ENCODE data around the gene CENPM. TPM values are rescaled to one million over a fixed set of nuclear protein-coding genes. Genes with fewer than 3 reads are reported as not detected.

Gene CENPM
- polyA plus RNA-seq, 1 donor from 2014 or later, result 2.1 TPM

- no peaks in the 10 kb centered on the region for H3K9me3 ChIP-seq (ENCODE audit: low read length)
- no peak for TF ChIP-seq RAD21 (conservative IDR thresholded peaks at IDR 0.05)
- TF ChIP-seq CTCF (IDR thresholded peaks at IDR 0.05; ENCODE audit: poor library complexity, severe bottlenecking), result no peak
- no peak for TF ChIP-seq EZH2 (IDR thresholded peaks at IDR 0.05; ENCODE audit: borderline replicate concordance, insufficient read depth, low read length, poor library complexity, severe bottlenecking)
- TF ChIP-seq SMC3 (conservative IDR thresholded peaks at IDR 0.05; ENCODE audit: poor library complexity), result no peak
- TF ChIP-seq REST (IDR thresholded peaks at IDR 0.05; ENCODE audit: borderline replicate concordance), result no peak
- TF ChIP-seq POLR2AphosphoS5 (IDR thresholded peaks at IDR 0.05), result no peak
- TF ChIP-seq EP300 (conservative IDR thresholded peaks at IDR 0.05; ENCODE audit: poor library complexity, severe bottlenecking), result no peak
- no peak for TF ChIP-seq MXI1 (conservative IDR thresholded peaks at IDR 0.05; ENCODE audit: poor library complexity, severe bottlenecking)
- TF ChIP-seq TAF1 (IDR thresholded peaks at IDR 0.05; ENCODE audit: low read depth), result no peak
- no peak overlapping the region for H3K4me3 ChIP-seq (ENCODE audit: low read length)
- H3K79me2 ChIP-seq (replicated peaks; ENCODE audit: insufficient read depth, low read length), result no peaks in the 10 kb centered on the region
- H3K4me2 ChIP-seq (ENCODE audit: low read length), result no peak overlapping the region
- no peak overlapping the region for H3K9ac ChIP-seq (ENCODE audit: low read length)
- H3K27ac ChIP-seq (ENCODE audit: low read length), result no peak overlapping the region
- H3K9me2 ChIP-seq (ENCODE audit: insufficient read depth, low read length), result no peaks in the 10 kb centered on the region
- H3K36me3 ChIP-seq (ENCODE audit: insufficient read depth, low read length), result peaks cover 5% of the 10 kb centered on the region
- H2AFZ ChIP-seq (ENCODE audit: low read depth, low read length), result no peak overlapping the region
- no peaks in the 10 kb centered on the region for H3K27me3 ChIP-seq (ENCODE audit: insufficient read depth, low read depth, low read length)
- H4K20me1 ChIP-seq (ENCODE audit: insufficient read depth), result no peaks in the 10 kb centered on the region
- no peaks in the 10 kb centered on the region for H3F3A ChIP-seq (ENCODE audit: insufficient read depth, low read length, poor library complexity, severe bottlenecking)
Measured at GRCh38 chr22:41902016-41902415, 44.9 kb downstream of the CENPM start.

GRCh38 chr22:41900652-41901312 is 46.2 kb downstream of the CENPM start:
- Histone ChIP-seq H3K9me3 (ENCODE audit: low read length) (no peaks in the 10 kb centered on the region), H3K36me3 (ENCODE audit: insufficient read depth, low read length) (peaks cover 5% of the 10 kb centered on the region), H3K4me3 (ENCODE audit: low read length) (no peak overlapping the region), H3K9me2 (ENCODE audit: insufficient read depth, low read length) (no peaks in the 10 kb centered on the region), H3K9ac (ENCODE audit: low read length) (no peak overlapping the region), H2AFZ (ENCODE audit: low read depth, low read length) (no peak overlapping the region), H3F3A (ENCODE audit: insufficient read depth, low read length, poor library complexity, severe bottlenecking) (no peaks in the 10 kb centered on the region), H4K20me1 (ENCODE audit: insufficient read depth) (no peaks in the 10 kb centered on the region), H3K27ac (ENCODE audit: low read length) (no peak overlapping the region), H3K4me2 (ENCODE audit: low read length) (no peak overlapping the region), H3K79me2 (replicated peaks; ENCODE audit: insufficient read depth, low read length) (no peaks in the 10 kb centered on the region), H3K27me3 (ENCODE audit: insufficient read depth, low read depth, low read length) (no peaks in the 10 kb centered on the region)
- TF ChIP-seq REST (IDR thresholded peaks at IDR 0.05; ENCODE audit: borderline replicate concordance), result no peak

Measured in neural cell (in vitro differentiated cells).